Dermis blood vessel endothelial cell (primary cell): ENCODE results near the gene RALGAPA2. TPM values are rescaled to one million over a fixed set of nuclear protein-coding genes. Genes with fewer than 3 reads are reported as not detected.

Experiments
- DNase-seq: peaks from one replicate; pipeline ENCODE4 v3.0.0; 2010
- total RNA-seq: library from RNA; depleted of rRNA; stranded (reverse); fragments of >200 nt; gene quantifications from 2 replicates; pipeline ENCODE4 v1.2.3, GENCODE V29; 2014

The RALGAPA2 gene
- total RNA-seq, 1 donor from 2014 or later = 102 TPM

DNA sequence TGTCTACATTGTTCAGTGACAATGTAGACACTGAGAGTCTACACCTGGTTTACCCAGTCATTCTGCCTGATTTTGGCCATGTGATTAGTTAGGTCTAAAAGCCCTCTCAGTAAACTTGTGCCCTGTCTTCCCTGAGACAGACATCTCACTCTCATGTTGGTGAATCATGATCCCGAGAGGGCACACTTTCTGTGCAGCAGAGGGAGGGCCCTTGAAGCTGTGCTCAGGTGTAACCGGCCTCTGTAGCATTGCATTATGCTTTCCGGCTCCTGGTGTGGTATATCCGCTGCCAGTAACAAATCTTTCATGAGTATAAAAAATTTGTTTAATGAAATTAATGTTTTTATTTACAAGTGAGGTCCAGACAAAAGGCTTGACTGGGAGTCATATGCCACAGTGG lies 85.0 kb downstream of the RALGAPA2 start:
- DNase-seq = no peak

DNA sequence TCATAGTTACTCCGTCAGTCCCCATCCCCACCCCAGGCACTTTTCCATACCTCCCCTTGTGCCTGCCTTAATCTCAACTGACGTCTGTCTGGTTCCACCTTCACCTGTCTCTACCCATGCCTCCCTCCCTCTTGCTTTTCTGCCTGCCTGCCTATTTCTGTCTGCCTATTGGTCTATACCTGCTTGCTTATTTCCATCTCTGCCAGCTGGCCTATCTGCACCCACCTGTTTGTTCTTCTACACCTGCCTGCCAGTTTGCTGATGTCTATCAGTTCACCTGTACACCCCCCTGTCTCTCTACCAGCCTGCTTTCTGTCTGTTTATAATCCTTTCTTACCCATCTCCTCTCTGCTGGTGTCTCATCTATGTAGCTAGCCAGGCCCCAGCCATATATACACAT lies 87.5 kb downstream of the RALGAPA2 start:
- DNase-seq = no peak

DNA sequence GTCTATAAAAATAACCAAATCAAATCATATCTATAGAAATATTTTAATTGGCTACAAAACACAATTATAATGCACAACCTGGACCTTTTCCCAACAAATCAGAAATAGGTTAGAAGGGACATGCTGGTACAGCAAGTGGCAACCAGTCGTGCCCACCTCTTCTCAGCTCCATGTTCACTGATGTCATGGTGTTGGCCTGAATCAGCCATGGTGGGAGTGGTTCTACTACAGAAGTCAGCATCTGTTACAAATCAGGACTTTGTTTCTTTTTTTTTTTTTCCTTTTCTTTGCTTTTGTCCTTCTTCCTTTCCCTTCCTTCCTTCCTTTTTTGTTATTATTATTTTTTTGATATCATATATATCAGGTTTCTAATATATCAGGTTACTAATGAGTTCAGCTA lies 91.2 kb downstream of the RALGAPA2 start:
- no peak for DNase-seq

DNA sequence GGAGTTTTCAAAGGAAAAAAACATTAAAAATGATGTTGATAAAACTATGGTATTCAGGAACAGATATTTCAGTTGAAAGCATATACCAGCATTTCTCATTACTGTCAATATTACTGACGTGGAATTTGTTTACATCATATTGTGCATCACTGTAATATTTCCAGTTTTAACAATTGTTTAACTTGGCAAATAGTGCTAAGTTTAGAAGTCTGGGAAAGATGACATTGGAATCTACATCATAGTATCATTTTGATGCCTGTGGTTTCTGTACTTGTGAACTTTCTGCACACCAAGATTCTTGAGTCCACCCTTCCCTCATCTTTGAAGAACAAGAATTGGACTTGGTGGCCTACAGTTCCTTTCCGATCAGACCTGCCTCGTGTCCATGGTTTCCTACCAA lies 98.1 kb downstream of the RALGAPA2 start:
- no peak for DNase-seq

DNA sequence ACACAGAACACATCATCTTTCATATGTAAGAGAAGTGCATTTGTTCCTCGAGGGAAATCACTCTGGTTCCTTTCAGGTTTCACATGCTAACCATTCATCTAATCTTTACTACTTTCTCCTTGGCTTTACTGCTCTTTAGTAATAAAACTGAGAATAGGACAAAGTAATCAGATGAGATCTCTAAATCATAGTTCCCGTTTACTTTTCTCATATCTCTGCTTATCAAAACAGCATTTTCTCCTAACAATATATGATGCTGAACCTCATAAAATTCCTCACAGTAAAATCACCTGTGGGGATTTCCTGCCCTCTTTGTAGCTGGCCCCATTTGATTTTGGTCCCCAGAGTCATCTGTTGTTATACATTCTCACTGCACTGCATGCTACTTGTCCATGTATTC lies 100.2 kb downstream of the RALGAPA2 start:
- DNase-seq = no peak

DNA sequence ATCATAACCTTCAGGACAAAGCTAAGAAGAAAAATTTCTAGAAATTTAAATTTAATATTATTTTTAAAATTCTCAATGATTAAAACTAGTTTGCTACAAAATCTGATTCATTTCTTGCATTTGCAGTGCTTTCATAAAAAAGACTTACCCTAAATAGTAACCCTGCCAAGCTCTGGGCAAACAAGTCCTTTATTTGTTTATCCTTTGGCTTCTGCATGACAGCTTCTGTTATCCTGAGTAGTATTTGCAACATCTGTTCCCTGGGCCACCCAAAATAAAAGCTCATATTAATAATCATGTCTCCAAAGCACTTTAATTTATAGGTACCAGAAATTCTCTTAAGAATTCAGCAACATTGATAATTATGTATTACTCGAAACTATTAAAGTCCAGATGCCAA lies 101.3 kb downstream of the RALGAPA2 start:
- DNase-seq = no peak

DNA sequence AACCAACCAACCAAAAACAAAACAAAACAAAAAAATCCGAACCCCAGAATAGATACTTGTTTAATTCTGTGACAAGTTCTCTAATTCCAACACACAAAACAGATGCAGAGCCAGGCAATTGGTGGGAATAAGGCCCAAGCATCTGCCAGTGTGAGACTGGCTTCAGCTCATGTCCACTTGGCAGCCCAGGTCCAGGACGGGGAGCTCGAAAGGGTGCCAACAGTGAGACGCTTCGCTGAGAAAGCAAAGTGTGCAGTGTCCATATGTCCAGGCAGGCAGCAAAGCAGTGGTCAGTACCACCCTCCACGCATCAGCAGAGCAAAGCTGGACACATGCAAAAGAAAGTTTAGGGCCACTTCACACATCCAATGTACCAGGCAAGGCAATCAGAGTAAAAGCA lies 102.9 kb downstream of the RALGAPA2 start:
- no peak for DNase-seq

DNA sequence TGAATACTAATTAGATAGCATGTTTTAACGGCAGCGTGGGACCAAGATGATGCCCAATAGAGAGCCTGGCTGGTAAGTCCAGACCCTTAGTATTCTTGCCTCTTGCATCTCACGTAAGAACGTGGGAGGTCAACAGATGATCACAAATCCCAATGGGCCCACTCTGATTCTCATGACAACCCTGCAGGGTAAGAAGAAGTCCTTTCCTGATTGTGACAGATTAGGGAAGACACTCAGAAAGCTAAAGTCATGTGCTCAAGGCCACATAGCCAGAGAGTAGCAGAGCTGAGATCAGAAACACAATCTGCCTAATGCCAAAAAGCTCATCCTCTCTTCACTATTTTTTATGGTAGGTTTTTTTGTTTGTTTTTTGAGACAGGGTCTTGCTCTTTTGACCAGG lies 103.8 kb downstream of the RALGAPA2 start:
- no peak for DNase-seq

DNA sequence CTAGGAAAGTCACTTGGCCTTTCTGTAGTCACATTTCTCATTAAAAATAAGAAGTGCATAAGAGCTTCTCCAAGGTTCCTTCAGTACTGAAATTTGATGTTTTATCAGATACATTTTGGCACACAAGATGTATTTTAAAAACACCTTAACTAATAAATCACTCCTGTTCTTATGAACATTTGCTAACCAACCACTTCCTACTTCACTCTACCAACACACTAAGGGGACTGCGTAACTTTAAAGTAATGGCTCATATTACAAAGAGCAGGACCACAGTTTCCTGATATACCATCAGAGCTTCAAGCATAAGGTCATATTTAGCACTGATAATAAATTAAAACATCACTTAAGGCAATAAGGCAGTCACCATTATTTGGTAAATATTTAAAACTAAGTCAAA lies 104.4 kb downstream of the RALGAPA2 start:
- no peak for DNase-seq

DNA sequence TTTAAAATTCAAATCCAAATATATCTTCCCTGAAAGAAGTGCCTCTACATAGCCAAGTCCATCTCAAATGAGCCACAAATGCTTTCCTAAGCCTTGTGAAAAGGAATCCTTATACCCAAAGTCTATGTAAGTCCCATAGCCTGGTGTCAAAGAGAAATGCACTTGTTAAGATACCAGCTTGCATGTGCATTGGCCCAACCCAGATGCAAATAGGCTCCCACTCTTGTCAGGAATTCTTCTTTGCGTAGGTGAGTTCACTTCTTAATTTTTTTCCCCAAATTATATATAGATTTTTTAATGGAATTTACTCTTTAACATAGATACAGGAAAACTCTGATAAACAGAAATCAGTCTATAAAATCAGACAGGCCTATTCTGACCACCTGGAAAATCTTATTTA lies 105.6 kb downstream of the RALGAPA2 start:
- DNase-seq = no peak

DNA sequence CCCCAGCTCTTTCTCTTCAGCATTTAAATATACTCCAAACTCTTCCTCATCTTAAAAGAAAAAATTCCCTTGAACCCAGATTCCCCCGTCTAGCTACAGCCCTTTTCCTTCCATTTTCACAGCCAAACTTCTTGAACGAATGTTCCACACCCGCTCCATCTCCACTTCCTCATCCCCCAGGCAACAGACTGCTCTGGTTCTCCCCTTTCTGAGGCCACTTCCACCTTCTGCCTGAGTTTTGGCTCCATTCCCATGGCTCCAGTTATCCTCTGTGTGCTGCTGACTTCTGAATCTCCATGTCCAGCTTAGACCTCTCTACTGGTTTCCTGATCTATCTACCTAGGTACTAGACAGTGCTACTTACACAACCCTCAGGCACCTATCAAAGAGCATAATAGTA lies 106.4 kb downstream of the RALGAPA2 start:
- peak; percentile 9 for DNase-seq

DNA sequence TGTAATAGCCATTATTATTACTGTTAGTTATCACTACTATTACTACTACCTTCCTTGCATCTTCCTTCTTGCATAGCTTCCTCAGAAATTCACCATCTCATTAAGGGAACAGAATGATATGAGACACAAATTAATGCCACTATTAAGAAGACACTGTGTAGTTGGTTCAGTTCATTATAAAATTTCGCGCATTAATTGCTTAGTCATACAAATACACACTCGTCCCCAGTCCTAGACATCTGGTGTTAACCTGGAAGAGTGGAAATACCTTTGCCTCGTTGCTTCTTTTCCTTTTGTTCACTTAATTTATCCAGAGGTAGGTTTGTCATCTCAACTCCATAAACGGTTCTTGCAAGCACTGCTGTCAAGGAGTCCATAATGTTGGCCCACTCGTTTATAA lies 107.5 kb downstream of the RALGAPA2 start:
- no peak for DNase-seq

DNA sequence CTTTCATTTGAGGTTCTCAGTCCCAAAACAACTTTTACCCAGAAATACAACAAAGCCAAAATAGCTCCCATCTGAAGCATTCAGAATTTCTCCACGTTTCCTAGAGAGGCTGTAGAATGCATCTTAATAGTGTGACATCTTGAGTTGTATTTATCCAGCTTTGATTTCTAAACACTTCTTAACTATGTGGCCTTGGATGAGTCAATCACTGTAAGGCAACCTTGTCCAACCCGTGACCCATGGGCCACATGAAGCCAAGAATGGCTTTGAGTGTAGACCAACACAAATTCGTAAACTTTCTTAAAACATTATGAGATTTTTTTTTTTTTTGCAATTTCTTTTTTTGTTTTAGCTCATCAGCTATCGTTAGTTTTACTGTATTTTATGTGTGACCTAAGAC lies 108.1 kb downstream of the RALGAPA2 start:
- DNase-seq = no peak

DNA sequence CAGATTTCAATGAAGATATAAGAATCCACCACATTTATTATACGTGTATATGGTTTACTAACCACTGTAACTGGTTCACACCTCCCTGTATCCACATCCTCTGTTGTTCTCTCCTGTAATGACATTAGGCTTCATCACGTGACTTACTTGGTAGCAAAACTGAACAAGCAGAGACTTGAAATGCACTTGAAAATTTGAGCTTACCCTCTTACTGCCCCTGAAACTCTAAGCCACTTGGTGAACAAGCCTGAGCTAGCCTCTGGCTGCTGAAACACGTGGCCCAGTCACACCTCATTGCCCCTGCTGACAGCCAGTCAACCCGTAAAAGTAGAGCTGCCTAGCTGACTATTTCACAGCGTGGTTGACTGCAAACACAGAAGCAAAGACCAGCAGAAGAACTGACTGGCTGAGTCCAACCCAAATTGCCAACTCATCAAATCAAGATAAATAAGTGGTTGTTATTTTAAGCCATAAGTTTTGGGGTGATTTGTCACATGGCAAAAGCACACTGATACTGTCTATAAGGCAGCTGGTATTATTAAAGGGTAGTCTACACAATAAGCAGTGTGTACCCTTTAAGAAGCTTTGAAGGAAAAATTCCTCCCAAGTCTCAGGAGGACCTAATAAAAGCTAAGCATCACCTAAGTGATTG lies 109.0 kb downstream of the RALGAPA2 start:
- DNase-seq = no peak

DNA sequence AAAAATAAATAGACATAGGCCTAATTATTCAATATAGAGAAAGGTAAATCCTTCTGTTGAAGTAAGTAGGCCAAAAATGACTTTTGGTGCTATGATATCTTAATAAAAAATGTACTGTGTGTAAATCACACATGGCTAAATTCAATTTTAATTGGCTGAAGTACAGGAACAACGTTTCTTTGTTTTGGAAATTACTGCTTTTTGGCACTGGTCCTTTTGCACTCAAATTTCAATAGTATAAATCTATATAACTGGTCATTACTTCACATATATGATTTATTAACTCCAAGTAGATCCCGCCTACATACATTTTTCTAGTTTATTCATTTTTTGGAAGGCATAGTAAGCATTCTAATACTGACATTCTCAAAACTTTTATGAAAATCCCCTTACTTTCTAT lies 114.5 kb downstream of the RALGAPA2 start:
- DNase-seq = no peak

DNA sequence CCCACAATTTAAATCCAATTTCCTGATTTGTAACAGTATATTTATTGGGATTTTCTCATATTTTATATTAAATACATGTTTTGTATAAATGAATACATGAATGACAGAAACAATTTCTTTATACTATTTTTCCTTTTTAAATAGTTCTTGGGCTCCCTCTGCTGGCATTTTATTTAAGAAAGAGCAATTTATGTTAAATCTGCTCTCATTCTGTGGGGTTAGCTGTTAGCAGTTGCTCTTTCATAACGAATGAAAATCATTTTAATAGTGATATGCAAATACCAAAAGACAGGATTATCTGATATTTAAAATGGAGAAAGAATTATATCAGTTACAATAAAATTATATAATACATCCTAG lies 118.3 kb downstream of the RALGAPA2 start:
- peak; percentile 49 for DNase-seq

DNA sequence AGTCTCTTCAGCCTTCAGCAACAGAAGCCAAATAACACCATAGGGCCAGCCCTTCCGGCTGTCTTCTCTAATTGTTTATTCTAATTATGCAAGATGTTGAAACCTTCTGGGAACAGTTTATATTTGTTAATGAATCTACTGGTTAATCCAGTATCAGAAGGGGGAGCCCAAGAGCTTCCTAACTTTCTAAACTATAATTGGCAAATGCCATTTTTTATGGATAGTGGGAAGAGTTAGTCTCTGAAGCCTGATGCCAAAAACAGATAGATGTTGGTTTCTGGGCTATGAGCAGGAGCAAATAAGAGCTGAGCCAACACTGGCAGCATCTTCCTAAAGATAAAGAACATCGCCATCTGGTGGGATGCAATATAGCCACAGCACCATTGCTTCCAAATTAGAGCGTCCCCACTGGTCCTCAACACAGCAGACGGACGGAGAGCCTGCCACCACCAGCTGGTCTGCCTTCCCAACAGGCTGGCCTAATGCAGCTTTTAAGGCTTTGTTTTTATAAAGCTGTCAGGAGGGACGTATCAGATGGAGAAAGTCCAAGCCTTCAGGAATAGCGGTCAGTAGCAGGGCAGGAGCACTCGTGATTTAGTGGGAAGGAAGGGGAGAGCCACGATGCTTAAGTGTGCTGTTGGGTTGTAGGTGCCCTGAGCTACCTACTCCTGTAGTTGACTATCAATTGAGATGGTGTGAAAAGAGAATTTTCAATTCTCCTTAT lies 118.8 kb downstream of the RALGAPA2 start:
- peak; percentile 47 for DNase-seq

DNA sequence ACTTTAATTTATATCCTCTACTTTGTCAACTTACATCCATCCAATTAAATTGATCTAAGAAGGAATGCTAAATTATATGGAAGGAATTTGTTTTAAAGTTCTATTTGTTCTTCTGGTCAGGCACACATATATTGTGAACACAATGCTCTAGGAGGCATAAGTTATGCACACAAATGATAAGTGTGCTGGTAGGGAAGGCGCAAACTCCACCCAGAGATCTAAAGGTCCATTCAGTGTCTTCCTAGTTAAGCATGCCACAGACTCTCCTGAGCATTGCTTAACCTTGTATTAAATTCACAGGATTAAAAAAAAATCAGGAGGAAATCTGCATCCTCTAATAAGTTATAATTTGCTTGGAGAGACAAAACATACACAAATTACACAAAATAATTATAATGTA lies 127.3 kb downstream of the RALGAPA2 start:
- DNase-seq = no peak

DNA sequence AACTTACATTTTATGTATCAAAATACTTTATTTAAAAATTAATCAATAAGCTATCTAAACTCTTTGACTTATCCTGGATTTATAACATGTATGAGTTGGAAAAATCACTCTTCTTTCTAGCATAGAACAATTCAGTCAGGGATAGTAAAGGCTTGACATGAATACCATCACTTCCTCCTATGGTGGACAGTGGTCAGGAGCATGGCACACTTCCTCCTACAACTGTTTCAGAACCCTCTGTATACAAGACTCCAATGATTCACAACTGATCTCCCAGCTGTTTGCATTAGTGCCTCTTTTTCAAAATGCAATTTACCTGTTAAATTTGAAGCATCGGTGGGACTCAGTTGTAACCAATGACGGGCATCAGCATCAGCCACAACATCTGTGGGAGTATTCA lies 129.7 kb downstream of the RALGAPA2 start:
- DNase-seq = no peak

DNA sequence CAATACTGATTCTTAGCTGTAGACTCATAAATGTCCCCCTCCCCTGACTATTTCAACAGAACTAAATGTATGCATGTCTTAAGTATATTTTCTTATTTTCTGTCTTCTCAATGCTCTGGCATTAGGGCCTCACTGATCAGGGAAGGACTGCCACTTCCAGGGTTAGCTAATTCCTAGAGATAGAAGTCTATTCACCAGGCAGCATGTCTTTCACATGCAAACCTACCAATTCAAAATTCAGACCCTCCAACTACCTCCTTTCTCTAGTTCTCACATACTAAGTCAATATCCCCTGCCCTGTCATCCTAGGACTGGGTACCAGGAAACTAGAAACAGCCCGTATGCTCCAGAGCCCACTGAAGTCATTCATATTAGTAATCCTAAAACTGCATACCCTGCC lies 132.3 kb downstream of the RALGAPA2 start:
- no peak for DNase-seq

DNA sequence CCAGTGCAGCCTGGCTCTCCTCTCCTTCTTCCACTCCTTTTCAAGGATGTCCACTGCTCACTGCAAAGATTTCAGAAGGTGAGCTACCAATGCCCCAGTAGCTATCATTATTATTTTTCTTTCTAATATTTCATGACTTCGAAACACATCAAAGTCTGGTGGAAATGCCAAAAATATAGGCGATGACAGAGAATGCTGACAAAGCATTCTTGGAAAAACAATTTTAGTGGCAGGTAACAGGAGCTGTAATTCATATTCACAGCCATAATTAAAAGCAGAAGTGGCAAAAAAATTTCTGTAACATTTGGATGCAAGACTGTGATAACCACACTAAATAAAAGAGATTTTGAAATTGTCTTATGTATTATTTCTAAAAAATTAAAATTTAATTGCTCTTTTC lies 133.6 kb downstream of the RALGAPA2 start:
- no peak for DNase-seq

DNA sequence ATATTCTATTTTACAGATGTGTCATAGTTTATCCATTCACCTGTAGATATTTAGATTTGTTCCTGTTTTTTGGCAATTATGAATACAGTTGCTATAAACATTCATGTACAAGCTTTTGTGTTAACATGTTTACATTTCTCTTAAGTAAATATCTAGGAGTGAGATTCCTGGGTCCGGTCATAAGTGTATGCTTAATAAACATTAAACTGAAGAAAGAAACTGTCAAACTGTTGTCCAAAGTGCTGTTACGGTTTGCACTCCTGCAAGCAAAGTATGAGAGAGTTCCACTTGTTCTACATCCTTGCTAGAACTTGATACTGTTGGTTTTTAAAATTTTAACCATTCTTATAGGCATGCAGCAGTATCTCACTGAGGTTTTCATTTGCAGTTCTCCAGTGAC lies 138.6 kb downstream of the RALGAPA2 start:
- DNase-seq = no peak

DNA sequence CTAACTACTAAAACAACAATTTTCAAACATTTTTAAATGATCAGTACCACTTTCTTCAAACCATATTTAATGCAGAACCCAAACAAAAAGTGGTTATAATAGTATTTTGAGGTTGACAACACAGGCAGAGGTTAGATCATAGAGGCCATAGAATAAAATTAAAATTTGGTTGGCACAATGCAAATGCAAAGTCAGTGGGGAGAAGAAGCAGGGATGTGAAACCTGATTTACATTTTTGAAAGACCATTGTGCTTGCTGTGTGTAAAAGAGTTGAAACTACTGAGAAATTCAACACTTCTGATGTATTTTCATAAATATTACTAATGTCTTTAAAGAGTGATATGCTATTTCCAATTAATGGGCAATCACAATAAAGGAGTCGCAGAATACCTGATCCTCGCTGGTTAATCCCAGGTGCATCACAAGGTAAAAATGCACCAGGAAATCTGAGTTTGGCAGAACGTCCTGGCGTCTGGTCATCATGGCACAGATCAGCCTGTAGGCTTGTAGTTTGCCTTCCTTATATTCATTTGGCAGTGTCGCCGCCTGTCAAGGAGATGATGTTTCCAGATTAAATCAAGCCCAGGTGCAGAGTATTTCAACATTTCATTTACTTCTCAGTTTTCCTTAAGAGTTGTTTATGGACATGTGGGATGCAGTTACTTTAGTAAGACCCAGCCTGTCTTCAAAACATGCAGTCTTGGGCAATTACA lies 141.2 kb downstream of the RALGAPA2 start:
- no peak for DNase-seq

DNA sequence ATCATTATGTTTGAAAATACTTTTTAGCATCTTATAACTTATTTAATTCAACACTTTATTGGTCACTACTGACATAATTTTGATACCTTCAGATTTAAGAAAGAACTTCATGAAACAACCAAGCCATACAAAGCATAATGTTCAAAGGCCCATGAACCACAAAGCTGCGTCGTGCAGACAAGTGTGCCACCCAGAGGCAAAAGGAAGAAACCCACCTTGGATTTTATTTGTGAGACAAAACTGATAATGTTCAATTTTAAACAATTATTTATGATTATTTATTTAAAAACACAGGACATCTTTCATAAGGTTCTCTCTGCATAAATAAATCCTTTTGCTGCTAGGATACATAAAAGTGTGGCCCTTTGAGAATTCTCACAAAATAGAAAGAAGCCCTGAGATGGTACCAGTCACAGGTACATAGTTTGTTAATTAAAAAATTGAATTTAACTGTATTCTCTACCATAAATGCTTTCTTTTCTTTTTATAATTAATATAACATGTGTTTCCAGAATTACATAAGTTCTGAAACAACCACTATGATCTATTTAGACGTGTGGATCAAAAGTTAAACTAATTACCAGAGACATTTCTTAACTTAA lies 143.7 kb downstream of the RALGAPA2 start:
- DNase-seq = peak; percentile 62
